Epithelial cell of proximal tubule (primary cell): Measurements from ENCODE around the gene L1CAM. TPM values are rescaled to one million over a fixed set of nuclear protein-coding genes. Genes with fewer than 3 reads are reported as not detected.

ENCODE experiments used
- DNase-seq: peaks from one replicate; pipeline ENCODE4 v3.0.0-alpha.2; 2011; ENCODE audit warnings: low read depth
- H3K4me3 ChIP-seq: 2 replicates; pipeline ENCODE4 v1.5.1; 2011; ENCODE audit warnings: low read depth, mild to moderate bottlenecking, low read length
- total RNA-seq: library from RNA; depleted of rRNA; stranded (reverse); fragments of >200 nt; gene quantifications from 2 replicates; pipeline ENCODE4 v1.2.3, GENCODE V29; 2015
- TF ChIP-seq, protein P1 (sequence below): conservative IDR thresholded peaks from 2 replicates; pipeline ENCODE4 v1.5.1; 2012; ENCODE audit warnings: low read depth, mild to moderate bottlenecking, low read length

L1CAM gene
- total RNA-seq, 1 donor from 2014 or later = 62.1 TPM

- no peak for DNase-seq
- TF ChIP-seq, protein P1, sequence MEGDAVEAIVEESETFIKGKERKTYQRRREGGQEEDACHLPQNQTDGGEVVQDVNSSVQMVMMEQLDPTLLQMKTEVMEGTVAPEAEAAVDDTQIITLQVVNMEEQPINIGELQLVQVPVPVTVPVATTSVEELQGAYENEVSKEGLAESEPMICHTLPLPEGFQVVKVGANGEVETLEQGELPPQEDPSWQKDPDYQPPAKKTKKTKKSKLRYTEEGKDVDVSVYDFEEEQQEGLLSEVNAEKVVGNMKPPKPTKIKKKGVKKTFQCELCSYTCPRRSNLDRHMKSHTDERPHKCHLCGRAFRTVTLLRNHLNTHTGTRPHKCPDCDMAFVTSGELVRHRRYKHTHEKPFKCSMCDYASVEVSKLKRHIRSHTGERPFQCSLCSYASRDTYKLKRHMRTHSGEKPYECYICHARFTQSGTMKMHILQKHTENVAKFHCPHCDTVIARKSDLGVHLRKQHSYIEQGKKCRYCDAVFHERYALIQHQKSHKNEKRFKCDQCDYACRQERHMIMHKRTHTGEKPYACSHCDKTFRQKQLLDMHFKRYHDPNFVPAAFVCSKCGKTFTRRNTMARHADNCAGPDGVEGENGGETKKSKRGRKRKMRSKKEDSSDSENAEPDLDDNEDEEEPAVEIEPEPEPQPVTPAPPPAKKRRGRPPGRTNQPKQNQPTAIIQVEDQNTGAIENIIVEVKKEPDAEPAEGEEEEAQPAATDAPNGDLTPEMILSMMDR = no peak
- no peak overlapping the region for H3K4me3 ChIP-seq
These were observed 46.4 kb upstream of the L1CAM start for GRCh38 chrX:153932220-153932915.

DNA sequence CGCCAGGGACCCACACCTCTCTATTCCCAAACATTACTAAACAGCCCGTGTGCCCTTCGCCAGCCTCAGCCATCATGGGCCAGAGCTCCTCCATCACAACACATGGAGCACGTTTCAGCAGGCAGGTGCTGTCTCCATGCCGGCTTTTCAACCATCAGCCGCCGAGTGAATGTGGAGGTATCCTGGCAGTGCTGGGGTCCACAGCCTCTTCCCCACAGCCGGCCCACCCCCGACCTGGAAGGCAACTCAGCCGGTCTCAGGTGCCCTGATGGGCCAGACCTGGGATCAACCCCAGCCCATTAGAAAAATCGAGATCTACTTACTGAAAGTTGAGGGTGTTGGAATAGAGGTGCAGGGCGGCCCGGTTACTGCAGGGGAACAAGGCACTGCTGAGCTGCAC is 45.8 kb upstream of the L1CAM start:
- TF ChIP-seq, protein P1 = no peak
- no peak for DNase-seq
- H3K4me3 ChIP-seq = no peak overlapping the region

DNA sequence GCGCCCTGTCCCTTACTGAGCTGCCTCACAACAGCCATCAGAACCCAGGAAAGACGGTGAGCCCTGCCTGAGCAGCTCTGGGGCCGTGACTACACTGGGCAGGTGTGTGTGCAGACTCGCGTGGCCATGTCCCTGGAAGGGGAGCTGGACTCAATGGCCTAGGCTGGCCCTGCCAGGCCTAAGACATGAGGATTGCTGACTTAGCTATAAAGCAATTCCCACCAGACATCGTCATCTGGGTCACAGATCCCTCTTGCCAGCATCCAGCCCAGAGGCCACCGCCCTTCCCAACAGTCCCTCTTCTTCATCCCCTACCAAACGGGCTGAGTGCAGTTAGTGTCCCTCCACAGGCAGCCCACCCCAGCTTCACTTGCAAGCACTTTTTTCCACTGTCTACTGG is 45.2 kb upstream of the L1CAM start:
- no peak overlapping the region for H3K4me3 ChIP-seq
- no peak for DNase-seq
- TF ChIP-seq, protein P1 = no peak

DNA sequence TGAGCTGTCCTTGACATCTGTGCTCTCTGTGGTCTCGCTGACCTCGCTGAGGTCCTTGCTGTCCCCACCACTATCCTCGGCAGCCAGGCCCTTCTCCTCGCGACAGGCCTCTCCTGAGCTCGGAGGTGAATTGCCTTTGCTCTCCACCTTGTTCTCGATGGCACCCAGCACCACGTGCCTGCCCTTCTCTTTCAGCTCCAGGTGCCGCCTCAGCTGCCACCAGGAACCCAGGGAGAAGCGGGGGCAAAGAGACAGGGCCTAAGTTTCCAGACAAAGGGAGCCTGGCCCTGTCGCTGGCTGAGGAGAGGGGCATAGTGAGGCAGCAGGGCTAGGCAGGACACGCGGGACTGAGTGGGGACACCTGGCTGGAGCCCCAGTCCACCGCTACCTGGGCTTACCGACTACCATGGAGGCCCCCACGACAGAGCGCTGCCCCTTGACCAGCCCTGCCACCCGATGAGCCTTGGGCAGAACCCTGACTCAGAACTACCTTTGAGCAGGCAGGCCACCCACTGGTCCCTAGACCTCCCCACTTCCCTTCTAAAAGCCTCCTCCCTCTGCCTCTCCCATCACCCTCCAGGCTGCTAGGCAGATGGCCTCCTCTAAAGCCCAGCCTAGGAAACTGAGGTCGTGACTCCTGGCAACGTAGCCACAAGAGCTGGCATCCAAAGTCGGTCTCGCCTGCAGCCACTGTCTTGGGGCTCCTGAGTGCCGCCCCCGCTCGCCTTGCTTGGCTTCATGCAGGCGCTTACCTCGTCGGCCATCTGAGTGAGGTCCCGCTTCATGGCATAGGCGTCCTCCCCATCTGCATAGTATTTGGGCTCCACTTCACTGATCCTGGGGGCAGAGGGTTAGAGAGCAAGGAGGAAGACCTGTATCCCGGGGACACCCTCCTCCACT is 44.3 kb upstream of the L1CAM start:
- DNase-seq = no peak
- TF ChIP-seq, protein P1 = no peak
- H3K4me3 ChIP-seq = no peak overlapping the region

GRCh38 chrX:153929576-153929975 is 43.6 kb upstream of the L1CAM start:
- TF ChIP-seq, protein P1 = no peak

DNA sequence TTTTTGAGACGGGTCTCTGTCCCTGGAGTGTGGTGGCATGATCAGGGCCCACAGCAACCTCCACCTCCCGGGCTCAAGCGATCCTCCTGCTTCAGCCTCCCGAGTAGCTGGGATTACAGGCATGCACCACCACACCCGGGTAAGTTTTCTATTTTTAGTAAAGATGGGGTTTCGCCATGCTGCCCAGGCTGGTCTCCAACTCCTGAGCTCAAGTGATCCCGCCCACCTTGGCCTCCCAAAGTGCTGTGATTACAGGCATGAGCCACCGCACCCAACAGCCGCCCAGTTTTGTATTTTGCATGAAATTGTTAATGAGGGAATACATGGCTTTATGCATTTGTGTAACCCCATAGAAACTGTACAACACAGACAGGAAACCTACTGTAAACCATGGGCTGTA is 42.9 kb upstream of the L1CAM start:
- TF ChIP-seq, protein P1 = no peak
- DNase-seq = no peak
- H3K4me3 ChIP-seq = peak overlapping the region; percentile 47

More at GRCh38 chrX:153929576-153929975, 43.6 kb upstream of the L1CAM start:
- no peak for DNase-seq
- no peak overlapping the region for H3K4me3 ChIP-seq
